ENCODE results near the gene PSMC3. TPM values are rescaled to one million over a fixed set of nuclear protein-coding genes. Genes with fewer than 3 reads are reported as not detected.
"Not testable (repeated sequence)": the region's sequence is repeated elsewhere in the genome, so short reads cannot be mapped to it uniquely, and the experiment has no call there.

Gene PSMC3
- total RNA-seq, 1 experiment from 2014 or later, result 701 TPM

GRCh38 chr11:47460571-47461235, 34.5 kb upstream of the PSMC3 start:
- no peak overlapping the region for H3K27ac ChIP-seq (ENCODE audit: low read depth, low read length, poor library complexity, severe bottlenecking)
- POLR2A ChIA-PET (ENCODE audit: low non-redundant PET), result no interaction called here
- H3K4me3 ChIP-seq (ENCODE audit: low read depth, low read length, poor library complexity, severe bottlenecking), result no peak overlapping the region
- TF ChIP-seq EZH2 (IDR thresholded peaks at IDR 0.05; ENCODE audit: borderline replicate concordance, low read depth, low read length, poor library complexity, severe bottlenecking), result no peak
- TF ChIP-seq CTCF (conservative IDR thresholded peaks at IDR 0.05; ENCODE audit: low read depth, low read length), result no peak
- H3K4me1 ChIP-seq (ENCODE audit: insufficient read depth, low read length, poor library complexity, severe bottlenecking), result peaks cover 12% of the 10 kb centered on the region
- TSS peak; percentile 12 for BruUV-seq (replicated peaks)
- intact Hi-C loops (cut with micrococcal nuclease; ENCODE audit: unreplicated experiment), result no loop called here
- H3K36me3 ChIP-seq (ENCODE audit: insufficient read depth, low read length, poor library complexity, severe bottlenecking), result peaks cover 19% of the 10 kb centered on the region
- no peaks in the 10 kb centered on the region for H3K27me3 ChIP-seq (replicated peaks; ENCODE audit: insufficient read depth, low read depth, low read length, poor library complexity)
- DNase-seq (ENCODE audit: low spot score), result no peak
- no peaks in the 10 kb centered on the region for H3K9me3 ChIP-seq (ENCODE audit: low read depth, low read length, poor library complexity, severe bottlenecking)
- CTCF ChIA-PET, result interaction anchor here (0.5 kb wide), 1 partner anchor 60 kb away, joined by 6 read pairs; no protein-coding TSS in a partner anchor

GRCh38 chr11:47454258-47454671, 28.0 kb upstream of the PSMC3 start:
- intact Hi-C loops (cut with micrococcal nuclease; ENCODE audit: unreplicated experiment), result loop anchor here (1.0 to 5.0 kb wide), 2 partner anchors 80 to 277 kb away; partner anchors contain the start of gene ARFGAP2

GRCh38 chr11:47453365-47453764, 27.1 kb upstream of the PSMC3 start:
- no peaks in the 10 kb centered on the region for H3K27me3 ChIP-seq (replicated peaks; ENCODE audit: insufficient read depth, low read depth, low read length, poor library complexity)
- BruUV-seq (replicated peaks), result no TSS peak
- CTCF ChIA-PET, result no interaction called here

More at GRCh38 chr11:47454258-47454671, 28.0 kb upstream of the PSMC3 start:
- H3K27ac ChIP-seq (ENCODE audit: low read depth, low read length, poor library complexity, severe bottlenecking); H3K4me1 ChIP-seq (ENCODE audit: insufficient read depth, low read length, poor library complexity, severe bottlenecking); H3K36me3 ChIP-seq (ENCODE audit: insufficient read depth, low read length, poor library complexity, severe bottlenecking); H3K4me3 ChIP-seq (ENCODE audit: low read depth, low read length, poor library complexity, severe bottlenecking); H3K27me3 ChIP-seq (replicated peaks; ENCODE audit: insufficient read depth, low read depth, low read length, poor library complexity); BruUV-seq (replicated peaks); H3K9me3 ChIP-seq (ENCODE audit: low read depth, low read length, poor library complexity, severe bottlenecking): not testable (repeated sequence)
- ChIA-PET POLR2A (ENCODE audit: low non-redundant PET) (interaction anchor here (0.6 to 1.0 kb wide), 7 partner anchors 13 to 275 kb away, joined by 3 to 11 read pairs (median 7); no protein-coding TSS in a partner anchor), CTCF (interaction anchor here (0.5 to 1.1 kb wide), 39 partner anchors 8 to 1093 kb away, joined by 3 to 23 read pairs (median 4); partner anchors contain the start of gene AGBL2)
- TF ChIP-seq CTCF (conservative IDR thresholded peaks at IDR 0.05; ENCODE audit: low read depth, low read length), result peak; percentile 99
- DNase-seq (ENCODE audit: low spot score), result peak; percentile 96

More at GRCh38 chr11:47453365-47453764, 27.1 kb upstream of the PSMC3 start:
- Histone ChIP-seq H3K36me3 (ENCODE audit: insufficient read depth, low read length, poor library complexity, severe bottlenecking) (no peaks in the 10 kb centered on the region), H3K27ac (ENCODE audit: low read depth, low read length, poor library complexity, severe bottlenecking) (no peak overlapping the region), H3K9me3 (ENCODE audit: low read depth, low read length, poor library complexity, severe bottlenecking) (no peaks in the 10 kb centered on the region), H3K4me1 (ENCODE audit: insufficient read depth, low read length, poor library complexity, severe bottlenecking) (no peaks in the 10 kb centered on the region), H3K4me3 (ENCODE audit: low read depth, low read length, poor library complexity, severe bottlenecking) (no peak overlapping the region)
- intact Hi-C loops (cut with micrococcal nuclease; ENCODE audit: unreplicated experiment), result loop anchor here (5.0 kb wide), 1 partner anchor 276 kb away; the partner anchor contains the start of gene ARFGAP2
- POLR2A ChIA-PET (ENCODE audit: low non-redundant PET), result no interaction called here
- peak; percentile 46 for DNase-seq (ENCODE audit: low spot score)
- TF ChIP-seq CTCF (conservative IDR thresholded peaks at IDR 0.05; ENCODE audit: low read depth, low read length), result no peak
- TF ChIP-seq EZH2 (IDR thresholded peaks at IDR 0.05; ENCODE audit: borderline replicate concordance, low read depth, low read length, poor library complexity, severe bottlenecking), result no peak

Measured in A673 (cell line).